Measurements from ENCODE around the gene RAB11FIP4. TPM values are rescaled to one million over a fixed set of nuclear protein-coding genes. Genes with fewer than 3 reads are reported as not detected.

RAB11FIP4 gene
- total and polyA plus RNA-seq, 12 donors: 0.48 to 3.8 (median 2.3) TPM

DNA sequence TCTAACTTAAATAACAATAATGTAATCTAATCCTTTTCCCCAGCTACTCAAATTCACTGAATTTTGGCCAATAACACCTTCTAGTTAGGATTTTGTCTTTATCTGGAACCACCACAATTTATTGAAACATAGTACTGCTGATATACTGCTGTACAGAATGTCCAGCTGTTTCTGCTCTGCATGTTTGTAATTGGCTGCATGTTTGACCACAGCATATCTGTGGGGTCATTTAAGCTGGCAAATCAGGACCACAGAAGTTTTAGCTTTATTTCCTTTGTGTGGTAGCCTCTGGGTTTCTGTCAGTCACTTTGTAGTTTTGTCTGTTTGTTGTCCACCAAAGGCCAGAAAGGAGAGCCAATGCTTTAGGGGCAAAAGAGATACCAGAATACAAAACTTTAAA is 22.2 kb upstream of the RAB11FIP4 start:
- no peak overlapping the region for H3K4me3 ChIP-seq
- intact Hi-C loops (cut with DNase I): no loop called here
- H3K27me3 ChIP-seq: no peaks in the 10 kb centered on the region
- no peaks in the 10 kb centered on the region for H3K9me3 ChIP-seq (replicated peaks in 1 of 3)
- TF ChIP-seq POLR2A (IDR thresholded peaks at IDR 0.05): no peak
- TF ChIP-seq, protein P1, sequence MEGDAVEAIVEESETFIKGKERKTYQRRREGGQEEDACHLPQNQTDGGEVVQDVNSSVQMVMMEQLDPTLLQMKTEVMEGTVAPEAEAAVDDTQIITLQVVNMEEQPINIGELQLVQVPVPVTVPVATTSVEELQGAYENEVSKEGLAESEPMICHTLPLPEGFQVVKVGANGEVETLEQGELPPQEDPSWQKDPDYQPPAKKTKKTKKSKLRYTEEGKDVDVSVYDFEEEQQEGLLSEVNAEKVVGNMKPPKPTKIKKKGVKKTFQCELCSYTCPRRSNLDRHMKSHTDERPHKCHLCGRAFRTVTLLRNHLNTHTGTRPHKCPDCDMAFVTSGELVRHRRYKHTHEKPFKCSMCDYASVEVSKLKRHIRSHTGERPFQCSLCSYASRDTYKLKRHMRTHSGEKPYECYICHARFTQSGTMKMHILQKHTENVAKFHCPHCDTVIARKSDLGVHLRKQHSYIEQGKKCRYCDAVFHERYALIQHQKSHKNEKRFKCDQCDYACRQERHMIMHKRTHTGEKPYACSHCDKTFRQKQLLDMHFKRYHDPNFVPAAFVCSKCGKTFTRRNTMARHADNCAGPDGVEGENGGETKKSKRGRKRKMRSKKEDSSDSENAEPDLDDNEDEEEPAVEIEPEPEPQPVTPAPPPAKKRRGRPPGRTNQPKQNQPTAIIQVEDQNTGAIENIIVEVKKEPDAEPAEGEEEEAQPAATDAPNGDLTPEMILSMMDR (IDR thresholded peaks at IDR 0.05): no peak
- peaks cover 0 to 31% of the 10 kb centered on the region in 2 donors for H3K4me1 ChIP-seq (replicated peaks in 1 of 2)
- H3K27ac ChIP-seq: no peak overlapping the region
- DNase-seq: no peak
- peaks cover 0 to 11% of the 10 kb centered on the region in 2 donors for H3K36me3 ChIP-seq (replicated peaks in 1 of 2)

DNA sequence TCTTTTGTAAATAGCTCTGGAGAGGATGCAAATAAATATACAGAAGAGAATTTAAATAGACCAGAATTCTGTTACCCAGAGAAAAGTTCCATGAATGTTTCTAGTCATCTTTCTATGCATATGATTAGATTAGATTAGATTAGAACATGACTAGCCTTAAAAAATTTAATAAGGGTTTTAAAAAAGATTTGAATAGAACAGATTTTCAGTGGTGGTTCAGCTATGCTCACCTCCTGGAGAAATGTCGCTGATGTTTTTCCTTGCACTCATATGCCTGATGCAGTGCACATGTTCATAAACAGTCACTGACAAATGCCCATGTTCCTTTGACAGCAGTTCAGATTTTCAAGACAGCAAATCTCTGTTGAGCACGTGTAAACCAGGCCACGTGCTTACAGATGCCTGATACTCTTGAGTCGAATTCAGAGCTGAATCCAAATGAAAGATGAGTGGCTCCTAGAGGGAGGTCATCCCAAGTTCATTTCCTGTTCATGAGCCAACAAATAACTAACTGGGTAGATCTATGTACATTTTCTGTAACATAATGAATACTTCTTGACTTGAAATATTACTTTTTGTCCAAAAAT is 19.9 kb upstream of the RAB11FIP4 start:
- Histone ChIP-seq H3K4me3 (no peak overlapping the region), H3K9me3 (replicated peaks in 1 of 3) (no peaks in the 10 kb centered on the region), H3K36me3 (replicated peaks in 1 of 2) (peaks cover 0 to 13% of the 10 kb centered on the region in 2 donors), H3K27me3 (no peaks in the 10 kb centered on the region), H3K27ac (no peak overlapping the region), H3K4me1 (replicated peaks in 1 of 2) (peaks cover 0 to 31% of the 10 kb centered on the region in 2 donors)
- WGBS, 4 donors: 57 to 65% (median 58%) methylated on average over 4 of the region's 4 CpGs
- DNase-seq: no peak
- intact Hi-C loops (cut with DNase I): loop anchor here in 1 of 2 donors (10.0 kb wide), 1 partner anchor 137 kb away; no protein-coding TSS in a partner anchor
- TF ChIP-seq POLR2A (IDR thresholded peaks at IDR 0.05): no peak
- TF ChIP-seq, protein P1 (IDR thresholded peaks at IDR 0.05): no peak

DNA sequence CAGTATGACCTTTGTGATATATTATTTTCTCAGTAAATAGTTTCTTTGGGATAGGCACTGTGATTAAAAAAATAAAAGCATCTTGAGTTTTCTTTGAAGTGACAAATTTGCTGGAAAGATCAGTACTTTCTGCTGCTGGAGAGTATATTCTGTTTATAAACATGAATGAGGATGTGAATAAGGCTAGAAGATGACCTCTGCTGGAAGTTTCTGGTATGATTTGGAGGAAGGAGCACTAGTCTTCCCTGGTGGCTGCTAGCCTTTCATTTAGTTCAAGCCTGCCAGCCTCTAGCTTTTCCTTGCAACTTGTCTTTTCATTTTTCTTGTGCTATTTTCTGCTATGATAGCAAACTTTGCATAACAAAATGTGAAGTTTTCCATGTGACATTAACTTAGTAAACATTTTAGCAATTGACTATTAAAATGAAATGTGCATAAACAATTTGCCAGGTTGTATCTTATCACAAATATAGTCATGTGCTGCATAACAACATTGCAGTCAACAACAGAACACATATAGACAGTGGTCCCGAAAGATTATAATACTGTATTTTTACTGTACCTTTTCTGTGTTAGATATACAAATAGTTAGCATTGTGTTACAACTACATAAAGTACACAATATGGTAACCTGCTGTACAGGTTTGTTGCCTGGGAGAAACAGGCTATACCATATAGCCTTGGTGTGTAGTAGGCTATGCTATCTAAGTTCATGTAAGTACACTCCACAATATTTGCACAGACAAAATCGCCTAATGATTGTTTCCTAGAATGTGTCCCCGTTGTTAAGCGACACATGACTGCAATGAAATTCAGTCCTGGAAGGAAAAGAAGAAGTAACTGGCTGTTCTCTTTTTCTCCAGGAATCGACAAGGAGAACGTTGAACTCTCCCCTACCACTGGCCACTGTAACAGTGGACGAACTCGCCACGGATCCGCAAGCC is 18.1 kb upstream of the RAB11FIP4 start:
- Histone ChIP-seq H3K36me3 (replicated peaks in 1 of 2) (peaks cover 0 to 9% of the 10 kb centered on the region in 2 donors), H3K4me3 (no peak overlapping the region), H3K27me3 (no peaks in the 10 kb centered on the region), H3K9me3 (replicated peaks in 1 of 3) (no peaks in the 10 kb centered on the region), H3K27ac (peak overlapping the region in 1 of 5 donors; percentile 53), H3K4me1 (replicated peaks in 1 of 2) (peaks cover 0 to 31% of the 10 kb centered on the region in 2 donors)
- 77 to 91% (median 82%) methylated on average over 10 of the region's 10 CpGs for WGBS, 4 donors
- TF ChIP-seq, protein P1 (IDR thresholded peaks at IDR 0.05): peak; percentile 39 to 70 (median 60)
- no peak for TF ChIP-seq POLR2A (IDR thresholded peaks at IDR 0.05)
- DNase-seq: peak in 2 of 7 donors; percentile 14 to 32
- intact Hi-C loops (cut with DNase I): loop anchor here in 1 of 2 donors (10.0 kb wide), 1 partner anchor 139 kb away; no protein-coding TSS in a partner anchor

DNA sequence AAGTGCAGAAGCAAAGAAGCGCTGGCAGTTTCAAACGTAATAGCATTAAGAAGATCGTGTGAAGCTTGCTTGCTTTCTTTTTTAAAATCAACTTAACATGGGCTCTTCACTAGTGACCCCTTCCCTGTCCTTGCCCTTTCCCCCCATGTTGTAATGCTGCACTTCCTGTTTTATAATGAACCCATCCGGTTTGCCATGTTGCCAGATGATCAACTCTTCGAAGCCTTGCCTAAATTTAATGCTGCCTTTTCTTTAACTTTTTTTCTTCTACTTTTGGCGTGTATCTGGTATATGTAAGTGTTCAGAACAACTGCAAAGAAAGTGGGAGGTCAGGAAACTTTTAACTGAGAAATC is 17.4 kb upstream of the RAB11FIP4 start:
- H3K36me3 ChIP-seq (replicated peaks in 1 of 2): peaks cover 0 to 9% of the 10 kb centered on the region in 2 donors
- no peak for DNase-seq
- no peaks in the 10 kb centered on the region for H3K9me3 ChIP-seq (replicated peaks in 1 of 3)
- no peak for TF ChIP-seq POLR2A (IDR thresholded peaks at IDR 0.05)
- TF ChIP-seq, protein P1 (IDR thresholded peaks at IDR 0.05): no peak
- no peak overlapping the region for H3K4me3 ChIP-seq
- H3K4me1 ChIP-seq (replicated peaks in 1 of 2): peaks cover 0 to 31% of the 10 kb centered on the region in 2 donors
- intact Hi-C loops (cut with DNase I): loop anchor here in 1 of 2 donors (10.0 kb wide), 1 partner anchor 139 kb away; no protein-coding TSS in a partner anchor
- WGBS, 4 donors: 71 to 77% (median 75%) methylated on average over 6 of the region's 6 CpGs
- H3K27ac ChIP-seq: peak overlapping the region in 1 of 5 donors; percentile 53
- H3K27me3 ChIP-seq: no peaks in the 10 kb centered on the region
